WTC11 (cell line): ENCODE measurements around the gene B9D2.

ENCODE experiments used
- FOXK1 ChIP-seq: sonication (generic); formaldehyde crosslinking; IDR thresholded peaks from 2 replicates; pipeline ENCODE4 v1.8.0; 2022; ENCODE audit warnings: mild to moderate bottlenecking, moderate library complexity, missing genetic modification reagents
- GABPB1 ChIP-seq: sonication (generic); formaldehyde crosslinking; IDR thresholded peaks from 2 replicates; pipeline ENCODE4 v1.8.1; 2023; ENCODE audit warnings: mild to moderate bottlenecking, missing genetic modification reagents
- SMAD3 ChIP-seq: sonication (generic); formaldehyde crosslinking; IDR thresholded peaks from 2 replicates; pipeline ENCODE4 v1.8.0; 2022; ENCODE audit warnings: missing genetic modification reagents, mild to moderate bottlenecking, borderline replicate concordance
- ZNF138 ChIP-seq: sonication (generic); formaldehyde crosslinking; conservative IDR thresholded peaks from 2 replicates; pipeline ENCODE4 v1.8.1; 2022; ENCODE audit warnings: mild to moderate bottlenecking, moderate library complexity, missing genetic modification reagents
- ZNF671 ChIP-seq: fragments of 250-450 bp; sonication (Bioruptor Pico); IDR thresholded peaks from 2 replicates; pipeline ENCODE4 v1.8.0; 2021; ENCODE audit warnings: mild to moderate bottlenecking
- TF ChIP-seq, protein P1 (sequence below): fragments of 200-600 bp; IDR thresholded peaks from 2 replicates; pipeline ENCODE4 v1.8.0; 2022; ENCODE audit warnings: antibody characterized with exemption
- TF ChIP-seq, protein P2 (sequence below): sonication (generic); formaldehyde crosslinking; IDR thresholded peaks from 2 replicates; pipeline ENCODE4 v1.8.1; 2022; ENCODE audit warnings: low read depth, mild to moderate bottlenecking, moderate library complexity, missing genetic modification reagents, borderline replicate concordance
- TF ChIP-seq, protein P3 (sequence below): sonication (generic); formaldehyde crosslinking; IDR thresholded peaks from 2 replicates; pipeline ENCODE4 v1.8.1; 2023; ENCODE audit warnings: mild to moderate bottlenecking, missing genetic modification reagents, moderate library complexity
- TF ChIP-seq, protein P4 (sequence below): sonication (generic); formaldehyde crosslinking; IDR thresholded peaks from 2 replicates; pipeline ENCODE4 v1.8.1; 2022; ENCODE audit warnings: mild to moderate bottlenecking, moderate library complexity, missing genetic modification reagents
- TF ChIP-seq, protein P5 (sequence below): sonication (generic); formaldehyde crosslinking; conservative IDR thresholded peaks from 2 replicates; pipeline ENCODE4 v1.8.1; 2023; ENCODE audit warnings: mild to moderate bottlenecking, low read depth, missing genetic modification reagents, moderate library complexity
- TF ChIP-seq, protein P6 (sequence below): sonication (generic); formaldehyde crosslinking; IDR thresholded peaks from 2 replicates; pipeline ENCODE4 v1.8.1; 2023; ENCODE audit warnings: mild to moderate bottlenecking, missing genetic modification reagents

DNA sequence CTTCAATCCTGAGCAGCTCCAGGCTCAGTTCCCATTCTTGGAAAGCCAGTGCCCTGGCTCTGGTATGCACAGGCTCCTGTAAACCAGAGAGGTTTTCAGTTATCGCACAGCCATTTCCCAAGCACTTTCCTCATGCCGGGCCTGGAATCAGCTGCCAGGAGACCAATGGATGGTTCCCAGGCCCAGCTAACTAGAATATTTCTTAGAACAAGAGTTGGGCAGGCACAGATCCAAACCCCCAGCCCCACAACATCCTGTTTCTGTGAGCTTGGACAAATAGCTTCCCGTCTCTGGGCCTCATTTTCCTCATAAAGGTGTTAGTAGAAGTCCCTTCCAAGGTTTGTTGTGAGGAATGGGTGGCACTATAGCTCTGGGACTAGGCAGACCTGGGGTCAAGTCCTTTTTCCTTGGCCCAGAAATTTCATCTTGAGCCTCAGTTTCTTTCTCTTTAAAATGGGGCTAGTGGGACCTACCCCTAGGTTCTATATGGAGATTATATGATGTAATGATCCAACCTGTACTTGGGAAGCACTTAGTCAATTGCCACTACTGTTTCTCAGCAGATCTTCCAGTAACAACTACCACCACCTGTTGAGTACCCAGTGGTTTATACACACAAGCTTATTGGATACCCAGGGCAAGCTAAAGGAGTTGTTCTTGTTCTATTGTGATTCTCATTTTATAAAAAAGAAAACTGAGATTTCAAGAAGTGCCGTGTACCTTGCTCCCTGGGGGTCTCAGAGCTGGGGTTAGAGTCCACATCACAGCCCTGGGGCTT is 59.1 kb downstream of the B9D2 start:
- TF ChIP-seq, protein P1, sequence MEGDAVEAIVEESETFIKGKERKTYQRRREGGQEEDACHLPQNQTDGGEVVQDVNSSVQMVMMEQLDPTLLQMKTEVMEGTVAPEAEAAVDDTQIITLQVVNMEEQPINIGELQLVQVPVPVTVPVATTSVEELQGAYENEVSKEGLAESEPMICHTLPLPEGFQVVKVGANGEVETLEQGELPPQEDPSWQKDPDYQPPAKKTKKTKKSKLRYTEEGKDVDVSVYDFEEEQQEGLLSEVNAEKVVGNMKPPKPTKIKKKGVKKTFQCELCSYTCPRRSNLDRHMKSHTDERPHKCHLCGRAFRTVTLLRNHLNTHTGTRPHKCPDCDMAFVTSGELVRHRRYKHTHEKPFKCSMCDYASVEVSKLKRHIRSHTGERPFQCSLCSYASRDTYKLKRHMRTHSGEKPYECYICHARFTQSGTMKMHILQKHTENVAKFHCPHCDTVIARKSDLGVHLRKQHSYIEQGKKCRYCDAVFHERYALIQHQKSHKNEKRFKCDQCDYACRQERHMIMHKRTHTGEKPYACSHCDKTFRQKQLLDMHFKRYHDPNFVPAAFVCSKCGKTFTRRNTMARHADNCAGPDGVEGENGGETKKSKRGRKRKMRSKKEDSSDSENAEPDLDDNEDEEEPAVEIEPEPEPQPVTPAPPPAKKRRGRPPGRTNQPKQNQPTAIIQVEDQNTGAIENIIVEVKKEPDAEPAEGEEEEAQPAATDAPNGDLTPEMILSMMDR = no peak
- TF ChIP-seq, protein P2, sequence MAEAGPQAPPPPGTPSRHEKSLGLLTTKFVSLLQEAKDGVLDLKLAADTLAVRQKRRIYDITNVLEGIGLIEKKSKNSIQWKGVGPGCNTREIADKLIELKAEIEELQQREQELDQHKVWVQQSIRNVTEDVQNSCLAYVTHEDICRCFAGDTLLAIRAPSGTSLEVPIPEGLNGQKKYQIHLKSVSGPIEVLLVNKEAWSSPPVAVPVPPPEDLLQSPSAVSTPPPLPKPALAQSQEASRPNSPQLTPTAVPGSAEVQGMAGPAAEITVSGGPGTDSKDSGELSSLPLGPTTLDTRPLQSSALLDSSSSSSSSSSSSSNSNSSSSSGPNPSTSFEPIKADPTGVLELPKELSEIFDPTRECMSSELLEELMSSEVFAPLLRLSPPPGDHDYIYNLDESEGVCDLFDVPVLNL = no peak
- TF ChIP-seq ZNF138 (CRISPR knock-in tag) = no peak
- TF ChIP-seq, protein P3, sequence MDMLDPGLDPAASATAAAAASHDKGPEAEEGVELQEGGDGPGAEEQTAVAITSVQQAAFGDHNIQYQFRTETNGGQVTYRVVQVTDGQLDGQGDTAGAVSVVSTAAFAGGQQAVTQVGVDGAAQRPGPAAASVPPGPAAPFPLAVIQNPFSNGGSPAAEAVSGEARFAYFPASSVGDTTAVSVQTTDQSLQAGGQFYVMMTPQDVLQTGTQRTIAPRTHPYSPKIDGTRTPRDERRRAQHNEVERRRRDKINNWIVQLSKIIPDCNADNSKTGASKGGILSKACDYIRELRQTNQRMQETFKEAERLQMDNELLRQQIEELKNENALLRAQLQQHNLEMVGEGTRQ = no peak
- TF ChIP-seq, protein P4, sequence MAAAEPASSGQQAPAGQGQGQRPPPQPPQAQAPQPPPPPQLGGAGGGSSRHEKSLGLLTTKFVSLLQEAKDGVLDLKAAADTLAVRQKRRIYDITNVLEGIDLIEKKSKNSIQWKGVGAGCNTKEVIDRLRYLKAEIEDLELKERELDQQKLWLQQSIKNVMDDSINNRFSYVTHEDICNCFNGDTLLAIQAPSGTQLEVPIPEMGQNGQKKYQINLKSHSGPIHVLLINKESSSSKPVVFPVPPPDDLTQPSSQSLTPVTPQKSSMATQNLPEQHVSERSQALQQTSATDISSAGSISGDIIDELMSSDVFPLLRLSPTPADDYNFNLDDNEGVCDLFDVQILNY = no peak
- no peak for TF ChIP-seq GABPB1 (CRISPR knock-in tag)
- TF ChIP-seq, protein P5, sequence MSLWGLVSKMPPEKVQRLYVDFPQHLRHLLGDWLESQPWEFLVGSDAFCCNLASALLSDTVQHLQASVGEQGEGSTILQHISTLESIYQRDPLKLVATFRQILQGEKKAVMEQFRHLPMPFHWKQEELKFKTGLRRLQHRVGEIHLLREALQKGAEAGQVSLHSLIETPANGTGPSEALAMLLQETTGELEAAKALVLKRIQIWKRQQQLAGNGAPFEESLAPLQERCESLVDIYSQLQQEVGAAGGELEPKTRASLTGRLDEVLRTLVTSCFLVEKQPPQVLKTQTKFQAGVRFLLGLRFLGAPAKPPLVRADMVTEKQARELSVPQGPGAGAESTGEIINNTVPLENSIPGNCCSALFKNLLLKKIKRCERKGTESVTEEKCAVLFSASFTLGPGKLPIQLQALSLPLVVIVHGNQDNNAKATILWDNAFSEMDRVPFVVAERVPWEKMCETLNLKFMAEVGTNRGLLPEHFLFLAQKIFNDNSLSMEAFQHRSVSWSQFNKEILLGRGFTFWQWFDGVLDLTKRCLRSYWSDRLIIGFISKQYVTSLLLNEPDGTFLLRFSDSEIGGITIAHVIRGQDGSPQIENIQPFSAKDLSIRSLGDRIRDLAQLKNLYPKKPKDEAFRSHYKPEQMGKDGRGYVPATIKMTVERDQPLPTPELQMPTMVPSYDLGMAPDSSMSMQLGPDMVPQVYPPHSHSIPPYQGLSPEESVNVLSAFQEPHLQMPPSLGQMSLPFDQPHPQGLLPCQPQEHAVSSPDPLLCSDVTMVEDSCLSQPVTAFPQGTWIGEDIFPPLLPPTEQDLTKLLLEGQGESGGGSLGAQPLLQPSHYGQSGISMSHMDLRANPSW (CRISPR knock-in tag) = no peak
- TF ChIP-seq ZNF671 = no peak
- TF ChIP-seq FOXK1 (CRISPR knock-in tag) = no peak
- TF ChIP-seq SMAD3 = no peak
- TF ChIP-seq, protein P6, sequence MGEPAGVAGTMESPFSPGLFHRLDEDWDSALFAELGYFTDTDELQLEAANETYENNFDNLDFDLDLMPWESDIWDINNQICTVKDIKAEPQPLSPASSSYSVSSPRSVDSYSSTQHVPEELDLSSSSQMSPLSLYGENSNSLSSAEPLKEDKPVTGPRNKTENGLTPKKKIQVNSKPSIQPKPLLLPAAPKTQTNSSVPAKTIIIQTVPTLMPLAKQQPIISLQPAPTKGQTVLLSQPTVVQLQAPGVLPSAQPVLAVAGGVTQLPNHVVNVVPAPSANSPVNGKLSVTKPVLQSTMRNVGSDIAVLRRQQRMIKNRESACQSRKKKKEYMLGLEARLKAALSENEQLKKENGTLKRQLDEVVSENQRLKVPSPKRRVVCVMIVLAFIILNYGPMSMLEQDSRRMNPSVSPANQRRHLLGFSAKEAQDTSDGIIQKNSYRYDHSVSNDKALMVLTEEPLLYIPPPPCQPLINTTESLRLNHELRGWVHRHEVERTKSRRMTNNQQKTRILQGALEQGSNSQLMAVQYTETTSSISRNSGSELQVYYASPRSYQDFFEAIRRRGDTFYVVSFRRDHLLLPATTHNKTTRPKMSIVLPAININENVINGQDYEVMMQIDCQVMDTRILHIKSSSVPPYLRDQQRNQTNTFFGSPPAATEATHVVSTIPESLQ (CRISPR knock-in tag) = no peak
